Stimulated activated CD8-positive, alpha-beta memory T cell treated with anti-CD3 and anti-CD28 coated beads, Interleukin-2, amount 100 ng/mL, for 48 hours (primary cell): ENCODE measurements around the gene PPP5C.
"Not testable (repeated sequence)": the region's sequence is repeated elsewhere in the genome, so short reads cannot be mapped to it uniquely, and the experiment has no call there.

ENCODE experiments used
- DNase-seq, 2 donors: peaks; one replicate each; pipeline ENCODE4 v3.0.0-alpha.2; 2020; ENCODE audit warnings: low read depth in 2 of 2

The PPP5C gene

GRCh38 chr19:46365561-46365960, 18.7 kb downstream of the PPP5C start:
- DNase-seq: no peak

- no peak for DNase-seq
These were observed 19.9 kb downstream of the PPP5C start for GRCh38 chr19:46366620-46367292.

DNA sequence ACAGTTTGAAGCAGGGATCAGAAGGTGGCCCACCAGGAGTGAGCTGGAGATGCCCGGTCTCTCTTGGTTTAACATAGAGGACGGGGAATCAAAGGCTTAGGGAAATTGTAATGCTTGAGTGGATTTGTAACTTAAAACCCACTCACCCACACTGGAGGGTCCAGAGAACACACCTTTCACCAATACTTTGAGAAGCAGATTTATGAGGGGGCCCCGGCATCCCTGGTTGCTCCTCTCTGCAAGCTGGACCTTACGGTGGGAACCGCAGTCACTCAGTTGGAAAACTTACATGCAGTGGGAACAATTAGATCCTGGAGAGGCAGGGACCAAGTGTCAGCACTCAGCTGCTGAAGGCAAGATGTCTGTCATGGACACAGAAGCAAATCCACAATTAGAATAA, 20.5 kb downstream of the PPP5C start:
- no peak for DNase-seq

DNA sequence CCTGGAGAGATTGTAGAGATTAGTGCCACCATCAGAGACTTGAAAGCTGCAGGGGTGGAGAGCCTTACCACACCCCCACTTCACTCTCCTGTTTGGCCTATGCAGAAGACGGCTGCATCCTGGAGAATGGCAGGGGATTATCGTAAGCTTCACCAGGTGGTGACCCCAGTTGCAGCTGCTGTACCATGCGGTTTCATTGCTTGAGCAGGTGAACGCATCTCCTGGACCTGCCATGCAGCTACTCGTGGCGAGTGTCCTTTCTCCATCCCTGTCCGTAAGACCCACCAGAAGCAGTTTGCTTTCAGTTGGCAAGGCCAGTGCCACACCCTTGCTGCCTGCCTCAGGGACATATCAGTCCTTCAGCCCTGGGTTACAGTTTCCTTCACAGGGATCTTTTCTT, 21.2 kb downstream of the PPP5C start:
- DNase-seq: no peak

- no peak for DNase-seq
These were observed 22.9 kb downstream of the PPP5C start for GRCh38 chr19:46369817-46370216.

DNA sequence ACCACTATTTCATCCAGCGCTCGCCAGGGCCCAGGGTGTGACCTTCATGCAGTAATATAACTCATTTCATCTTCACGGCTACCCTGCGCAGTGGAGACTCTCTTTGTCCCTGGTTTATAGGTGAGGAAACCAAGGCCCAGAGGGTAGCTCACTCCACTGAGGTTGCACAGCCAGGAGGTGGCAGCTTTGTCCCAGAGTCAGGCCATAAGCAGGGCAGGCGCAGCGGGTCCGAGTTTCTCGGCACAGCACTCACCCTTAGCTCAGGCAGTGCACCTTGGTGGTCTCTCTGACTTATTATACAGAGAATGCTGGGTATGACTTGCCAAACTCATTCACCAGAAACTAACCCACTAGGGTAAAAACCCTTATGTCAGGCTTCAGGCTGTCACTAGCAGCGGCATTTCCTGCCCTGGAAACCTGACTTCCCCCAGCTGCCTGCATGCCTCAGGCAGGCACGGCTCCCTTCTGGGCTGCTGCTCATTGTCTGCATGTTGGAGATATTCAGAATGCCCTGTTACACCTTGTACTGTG, 24.5 kb downstream of the PPP5C start:
- no peak for DNase-seq

DNA sequence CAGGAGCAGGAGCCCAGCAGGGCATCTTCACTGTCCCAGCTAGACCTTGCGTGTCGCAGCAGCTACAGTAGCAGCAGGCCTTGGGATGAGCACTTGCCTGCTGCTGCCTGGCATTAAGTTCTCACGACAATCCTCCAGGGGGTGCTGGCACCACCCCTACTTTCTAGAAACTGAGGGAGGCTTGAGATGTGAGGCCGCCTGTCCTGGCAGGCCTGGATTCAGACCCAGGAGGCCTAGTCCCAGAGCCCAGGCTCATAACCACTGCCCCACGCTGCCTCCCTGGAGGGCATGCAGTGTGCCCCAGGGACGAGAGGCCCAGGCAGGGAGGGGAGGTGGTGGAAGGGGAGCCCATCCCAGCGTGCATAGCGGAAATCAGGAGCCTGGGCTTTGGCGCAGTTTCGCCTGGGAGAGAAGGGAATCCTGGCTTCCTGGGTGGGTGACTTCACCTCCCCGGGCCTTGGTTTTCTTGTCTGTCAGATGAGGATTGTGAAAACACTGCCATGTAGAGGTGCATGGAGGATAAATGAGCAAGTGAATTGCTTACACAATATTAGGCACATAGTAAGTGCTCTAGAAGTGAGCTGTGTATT, 26.1 kb downstream of the PPP5C start:
- no peak for DNase-seq

DNA sequence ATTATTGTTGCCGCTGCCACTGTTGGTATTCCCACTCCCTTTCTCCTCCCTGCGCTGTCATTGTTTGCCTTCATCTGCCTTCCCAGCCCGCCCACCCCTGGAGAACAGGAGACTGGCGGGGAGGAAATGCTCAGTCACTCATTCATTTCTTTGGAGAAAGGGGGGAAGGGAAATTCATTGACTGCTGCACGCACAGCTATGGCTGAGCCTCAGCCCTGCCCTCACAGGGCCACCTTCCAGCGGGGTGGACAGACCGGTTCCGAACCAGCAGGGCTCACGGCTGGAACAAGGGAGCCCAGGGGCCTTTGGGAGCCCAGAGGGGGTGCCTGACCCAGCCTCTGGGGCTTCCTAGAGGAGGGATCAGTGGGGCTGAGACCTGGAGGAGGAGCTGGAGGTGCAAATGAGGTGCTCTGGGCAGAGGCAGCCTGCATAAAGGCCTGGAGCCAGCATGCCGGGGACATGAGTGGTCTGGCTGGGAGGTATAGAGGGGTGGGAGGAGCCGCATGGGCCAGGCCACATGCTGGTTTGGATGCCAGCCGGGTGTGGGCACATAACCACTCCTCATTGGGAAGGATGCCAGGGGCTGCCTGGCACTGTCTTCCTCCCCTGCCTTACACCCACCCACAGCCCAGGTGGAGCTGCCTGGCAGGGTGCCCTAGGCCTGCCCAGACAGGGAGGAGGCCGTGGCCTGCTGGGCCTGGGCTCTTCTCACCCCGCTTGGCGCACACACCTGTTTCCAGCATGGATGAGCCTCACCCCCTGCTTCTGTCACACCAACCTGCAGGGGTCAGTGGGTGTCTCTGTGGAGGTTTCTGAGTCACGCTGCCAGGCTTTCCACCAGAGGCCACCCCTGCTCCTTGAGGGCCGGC, 26.8 kb downstream of the PPP5C start:
- DNase-seq: no peak

GRCh38 chr19:46374536-46375475, 27.9 kb downstream of the PPP5C start:
- no peak for DNase-seq

DNA sequence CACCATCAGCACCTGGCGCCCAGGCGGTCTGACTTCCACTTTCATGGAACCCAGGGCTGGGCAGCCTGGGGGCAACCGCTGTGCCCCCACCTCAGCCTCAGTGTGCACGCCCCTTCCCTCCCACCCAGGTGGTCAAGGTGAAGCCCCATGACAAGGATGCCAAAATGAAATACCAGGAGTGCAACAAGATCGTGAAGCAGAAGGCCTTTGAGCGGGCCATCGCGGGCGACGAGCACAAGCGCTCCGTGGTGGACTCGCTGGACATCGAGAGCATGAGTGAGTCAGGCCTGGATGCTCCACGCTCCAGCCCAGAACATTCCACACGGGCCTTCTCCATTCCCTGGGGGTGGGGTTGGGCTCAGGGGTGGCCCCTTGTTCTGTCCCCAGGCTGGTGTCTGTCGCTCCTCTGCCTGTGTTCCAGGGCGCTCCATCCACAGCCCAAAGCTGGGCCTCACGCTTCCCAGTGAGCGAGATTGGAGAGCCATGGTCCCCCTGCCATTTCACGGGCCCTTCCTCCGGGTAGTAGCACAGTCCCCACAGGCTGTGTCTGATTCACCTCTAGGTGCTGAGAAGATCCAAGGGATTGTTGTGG, 28.7 kb downstream of the PPP5C start:
- DNase-seq: not testable (repeated sequence)

- no peak for DNase-seq
These were observed 29.6 kb downstream of the PPP5C start for GRCh38 chr19:46376241-46377153.

DNA sequence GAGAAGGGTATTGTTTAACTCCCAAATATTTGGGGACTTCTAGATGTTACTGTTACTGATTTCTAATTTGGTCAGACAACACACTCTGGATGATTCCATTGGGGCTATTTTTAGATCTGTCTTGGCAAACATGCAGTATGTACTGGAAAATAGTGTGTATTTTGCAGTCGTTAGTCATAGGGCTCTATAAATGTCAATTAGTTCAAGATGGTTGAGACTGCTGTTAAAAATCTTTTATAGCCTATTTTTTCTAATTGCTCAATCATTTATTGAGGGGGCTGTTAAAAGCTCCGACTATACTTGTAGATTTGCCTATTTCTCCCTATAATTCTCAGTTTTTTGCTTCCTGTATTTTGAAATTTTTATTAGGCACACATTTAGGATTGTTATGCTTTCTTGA, 31.4 kb downstream of the PPP5C start:
- no peak for DNase-seq

- DNase-seq: no peak
These were observed 33.8 kb downstream of the PPP5C start for GRCh38 chr19:46380690-46381089.

DNA sequence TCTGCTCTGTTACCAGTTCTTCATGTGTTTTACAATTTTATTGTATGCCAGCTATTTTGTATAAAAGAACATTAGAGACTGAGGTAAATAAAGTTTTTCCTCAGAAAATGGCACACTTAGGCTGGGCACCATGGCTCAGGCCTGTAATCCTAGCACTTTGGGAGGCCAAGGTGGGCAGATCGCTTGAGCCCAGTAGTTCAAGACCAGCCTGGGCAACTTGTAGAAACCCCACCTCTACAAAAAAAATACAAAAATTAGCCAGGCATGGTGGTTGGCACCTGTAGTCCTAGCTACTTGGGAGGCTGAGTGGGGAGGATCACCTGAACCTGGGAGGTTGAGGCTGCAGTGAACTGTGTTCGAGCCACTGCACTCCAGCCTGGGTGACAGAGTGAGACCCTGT, 34.5 kb downstream of the PPP5C start:
- DNase-seq: no peak

- DNase-seq: no peak
These were observed 35.0 kb downstream of the PPP5C start for GRCh38 chr19:46381756-46382345.

DNA sequence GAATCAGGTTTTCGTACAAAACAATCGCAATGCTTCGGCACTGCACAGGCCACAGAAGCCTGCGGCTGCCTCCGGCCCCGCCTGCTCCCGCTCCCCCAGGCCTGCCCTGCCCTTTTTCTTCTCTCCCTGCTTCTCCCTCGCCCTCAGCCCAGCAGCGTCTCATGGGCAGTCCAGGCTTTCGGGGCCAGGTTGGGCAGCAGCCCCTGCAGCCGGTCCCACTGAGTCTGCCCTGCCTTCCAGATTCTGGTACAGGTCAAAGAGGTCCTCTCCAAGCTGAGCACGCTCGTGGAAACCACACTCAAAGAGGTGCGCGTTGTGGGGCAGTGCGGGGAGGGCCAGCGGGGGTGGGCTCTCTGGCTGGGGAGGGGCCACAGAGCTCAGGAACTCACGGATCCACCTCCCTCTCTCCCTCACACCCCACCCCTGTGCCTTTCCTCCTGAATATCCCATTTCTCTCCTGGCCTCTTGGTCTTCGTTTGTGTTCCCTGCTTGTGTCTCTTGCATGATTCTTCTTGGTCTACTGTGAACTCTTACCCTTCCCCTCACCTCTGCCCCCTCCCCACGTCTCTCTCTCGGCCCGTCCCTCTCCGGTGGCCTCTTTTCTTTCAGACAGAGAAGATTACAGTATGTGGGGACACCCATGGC, 36.4 kb downstream of the PPP5C start:
- no peak for DNase-seq

GRCh38 chr19:46383846-46384245, 37.0 kb downstream of the PPP5C start:
- no peak for DNase-seq

DNA sequence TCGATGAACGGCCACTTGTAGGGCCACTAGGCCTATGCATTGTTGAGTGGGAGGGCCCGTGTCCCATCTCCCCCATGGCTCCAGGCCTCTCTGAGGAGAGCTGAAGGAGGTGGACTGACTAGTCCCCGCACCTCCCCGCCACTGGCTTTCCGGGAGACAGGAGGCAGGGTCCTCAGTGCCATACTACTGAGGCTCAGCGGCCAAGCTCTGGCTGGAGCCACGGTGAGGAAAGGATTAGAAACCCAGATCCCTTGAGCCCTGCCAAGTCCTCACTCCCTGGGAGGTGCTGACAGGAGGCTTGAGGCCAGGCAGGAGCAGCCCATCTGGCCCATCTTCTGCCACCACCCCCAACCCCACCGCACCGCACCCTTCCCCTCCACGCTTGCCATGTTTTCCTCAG, 37.5 kb downstream of the PPP5C start:
- no peak for DNase-seq

DNA sequence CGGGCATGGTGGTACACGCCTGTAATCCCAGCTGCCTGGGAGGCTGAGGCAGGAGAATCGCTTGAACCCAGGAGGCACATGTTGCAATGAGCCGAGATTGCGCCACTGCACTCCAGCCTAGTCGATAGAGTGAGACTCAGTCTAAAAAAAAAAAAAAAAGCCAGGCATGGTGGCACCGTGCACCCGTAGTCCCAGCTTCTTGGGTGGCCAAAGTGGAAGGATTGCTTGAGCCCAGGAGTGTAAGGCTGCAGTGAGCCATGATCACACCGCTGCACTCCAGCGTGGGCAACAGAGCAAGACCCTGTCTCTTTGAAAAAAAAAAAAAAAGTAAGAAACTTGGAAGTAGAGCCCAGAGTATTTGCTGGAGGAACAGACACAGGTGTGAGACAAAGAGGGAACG, 38.7 kb downstream of the PPP5C start:
- DNase-seq: no peak
